Testis (tissue), 2 donors: ENCODE data around the gene MYO18B.

Experiments
- CTCF ChIP-seq, 3 experiments: fragments of 450-650 bp in 2 of 3; fragments of 200-600 bp in 1 of 3; sonication (generic) in 1 of 3; IDR thresholded peaks; one replicate each; pipeline ENCODE4 v1.5.1; 2016 to 2019; ENCODE audit warnings: antibody characterized with exemption in 3 of 3, mild to moderate bottlenecking in 2 of 3, moderate library complexity in 1 of 3
- POLR2A ChIP-seq: fragments of 450-650 bp; IDR thresholded peaks from one replicate; pipeline ENCODE4 v1.6.1; 2017; ENCODE audit warnings: antibody characterized with exemption, mild to moderate bottlenecking, moderate library complexity

- no peak for TF ChIP-seq CTCF (IDR thresholded peaks at IDR 0.05)
- no peak for TF ChIP-seq POLR2A
Observed at GRCh38 chr22:25847451-25847850, 105.5 kb downstream of the MYO18B start.
